ENCODE data around the gene TBC1D25.
"Not testable (repeated sequence)": the region's sequence is repeated elsewhere in the genome, so short reads cannot be mapped to it uniquely, and the experiment has no call there.

TBC1D25 gene

DNA sequence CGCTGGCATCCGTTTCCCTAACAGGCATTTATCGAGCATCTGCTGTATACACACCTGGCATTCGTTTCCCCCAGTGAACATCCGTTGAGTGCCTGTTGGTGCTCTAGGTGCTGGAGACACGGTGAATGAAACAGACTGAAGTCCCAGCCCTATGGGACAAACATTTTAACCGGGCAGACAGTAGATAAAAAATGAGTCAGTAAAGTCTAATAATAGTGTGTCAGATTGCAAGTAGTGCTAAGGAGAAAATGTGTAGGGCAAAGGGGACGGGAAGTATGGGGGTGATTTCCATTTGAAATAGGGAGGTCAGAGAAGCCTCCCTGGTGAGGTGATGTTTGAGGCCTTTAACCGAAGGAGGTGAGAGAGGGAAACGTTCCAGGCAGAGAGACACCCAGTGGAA, 23.2 kb upstream of the TBC1D25 start:
- DNase-seq = no peak

DNA sequence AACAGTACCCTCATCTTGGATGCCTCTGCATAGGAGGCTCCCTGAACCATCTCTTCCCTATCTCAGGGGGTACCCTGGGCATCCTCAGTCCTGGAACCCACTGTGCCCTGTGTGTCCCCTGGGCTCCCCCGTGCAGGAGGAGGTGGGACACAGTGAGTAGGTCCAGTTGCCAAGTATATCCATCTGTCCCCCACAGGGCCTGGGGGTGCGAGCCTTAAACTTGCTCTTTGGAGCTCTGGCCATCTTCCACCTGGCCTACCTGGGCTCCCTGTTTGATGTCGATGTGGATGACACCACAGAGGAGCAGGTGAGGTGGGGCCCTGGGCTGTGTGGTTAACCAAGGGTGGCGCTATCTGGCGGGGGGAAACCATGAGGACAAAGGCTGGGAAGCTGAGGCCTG, 22.5 kb upstream of the TBC1D25 start:
- DNase-seq = no peak

DNA sequence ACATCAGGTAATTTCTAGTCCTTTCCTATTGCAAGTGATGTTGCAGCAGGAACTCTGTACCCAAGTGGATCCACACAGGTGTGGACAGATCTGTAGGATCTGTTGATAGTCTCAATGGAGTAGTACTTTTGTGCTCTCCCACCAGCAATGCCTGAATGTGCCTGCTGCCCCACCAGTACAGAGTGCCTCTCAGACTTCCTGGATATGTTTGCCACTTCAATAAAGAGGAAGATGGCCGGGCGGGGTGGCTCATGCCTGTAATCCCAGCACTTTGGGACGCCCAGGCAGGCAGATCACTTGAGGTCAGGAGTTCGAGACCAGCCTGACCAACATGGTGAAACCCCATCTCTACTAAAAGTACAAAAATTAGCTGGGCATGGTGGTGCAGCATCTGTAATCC, 20.0 kb upstream of the TBC1D25 start:
- DNase-seq = not testable (repeated sequence)

DNA sequence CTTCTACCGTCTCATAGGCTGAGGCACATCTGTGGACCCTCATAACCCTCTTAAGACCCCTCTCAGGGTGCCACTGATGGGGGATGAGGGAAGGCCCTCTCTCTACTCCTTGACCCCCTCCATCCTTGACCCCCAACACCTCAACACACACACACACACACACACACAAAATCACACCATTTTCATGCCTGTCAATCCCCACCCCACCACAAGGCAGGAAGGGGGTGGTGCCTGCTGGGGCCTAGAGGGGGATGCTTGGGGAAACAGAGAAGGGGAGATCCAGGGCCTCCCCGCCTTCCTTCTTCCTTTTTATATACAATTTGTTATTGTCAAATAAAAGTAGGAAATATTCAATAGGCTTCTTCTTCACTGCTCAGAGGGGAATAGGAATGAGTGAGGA, 19.1 kb upstream of the TBC1D25 start:
- no peak for DNase-seq

DNA sequence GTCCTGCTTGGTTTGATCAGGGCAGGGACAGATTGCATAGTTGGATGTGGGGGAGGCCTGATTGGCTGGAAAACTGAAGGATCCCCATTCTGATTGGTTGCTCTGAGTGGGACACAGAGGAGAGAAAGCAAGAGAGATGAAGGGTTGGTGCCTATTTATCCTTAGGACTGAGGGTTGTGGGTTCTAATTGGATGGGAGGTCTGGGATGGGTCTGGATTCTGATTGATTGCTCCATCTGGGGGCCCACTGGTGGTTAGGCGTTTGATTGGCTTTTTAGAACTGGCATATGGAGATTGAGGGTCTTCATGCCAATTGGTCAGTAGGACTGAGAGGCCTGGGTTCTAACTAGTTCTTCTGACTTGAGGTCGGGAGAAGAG, 18.6 kb upstream of the TBC1D25 start:
- no peak for DNase-seq

DNA sequence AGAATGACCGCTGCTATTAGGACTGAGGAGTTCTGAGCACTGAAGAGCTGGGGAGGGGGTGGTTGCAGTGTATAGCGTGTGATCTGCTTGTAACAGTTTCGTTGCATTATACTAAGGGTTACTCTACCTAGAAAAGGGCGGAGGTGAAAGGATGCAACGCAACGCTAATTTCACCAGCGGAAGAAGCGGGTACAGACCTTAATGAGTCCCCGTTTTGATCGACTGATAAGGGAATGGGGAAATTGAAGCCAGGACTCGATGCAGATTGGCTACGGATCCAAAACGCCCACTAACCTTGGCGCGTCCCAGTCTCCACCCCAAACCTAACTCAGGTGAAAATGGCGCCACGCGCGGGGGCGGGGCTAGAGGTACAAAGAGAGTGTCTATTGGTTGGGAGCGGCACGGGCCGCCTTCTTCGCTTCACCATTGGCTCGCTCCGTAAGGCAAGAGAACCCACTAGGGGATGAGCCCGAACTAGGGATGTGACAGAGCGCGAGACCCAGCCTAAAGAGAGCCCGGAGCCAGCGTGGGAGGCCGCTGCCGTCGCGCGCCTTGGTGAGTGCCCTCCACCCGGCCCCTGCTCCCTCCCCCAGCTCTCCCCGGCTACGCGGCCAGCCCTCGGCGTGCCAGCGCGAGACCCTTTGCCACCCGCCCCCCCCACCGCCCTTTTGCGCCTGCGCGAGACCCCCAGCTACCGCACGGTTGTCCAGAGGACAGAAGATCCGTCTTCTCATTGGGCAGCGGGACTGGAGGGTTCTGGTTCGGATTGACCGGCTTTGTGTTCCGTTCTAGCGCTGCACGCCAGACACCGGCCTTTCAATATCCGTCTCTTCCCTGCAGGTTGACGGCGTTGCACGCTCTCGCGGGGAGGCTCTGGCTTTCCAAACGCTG, 17.9 kb upstream of the TBC1D25 start, which contains the start of gene EBP:
TSS of gene EBP (plus strand) at position 456 of the 891 bp plus-strand sequence. CDS start 1,964 bp downstream, outside the sequence.
- DNase-seq = peak; percentile 96

DNA sequence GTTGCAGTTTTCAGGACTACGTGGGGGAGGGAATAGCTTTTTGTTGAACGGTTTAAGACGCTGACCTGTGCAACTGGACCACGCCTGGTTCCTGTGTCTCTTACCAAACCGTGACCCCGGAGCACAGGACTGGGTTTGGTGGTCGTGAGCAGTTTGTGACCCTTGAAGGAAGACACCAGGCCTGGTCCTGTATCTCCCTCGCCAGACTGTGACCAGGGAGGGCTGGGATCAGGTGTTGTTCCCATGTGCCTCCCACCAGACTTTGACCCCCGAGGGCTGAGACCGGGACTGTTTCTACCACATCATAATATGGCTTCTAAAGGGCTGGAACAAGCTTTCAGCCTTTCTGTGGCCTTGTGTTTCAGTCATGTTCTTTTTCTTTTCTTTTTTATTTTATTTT, 17.2 kb upstream of the TBC1D25 start:
- no peak for DNase-seq

DNA sequence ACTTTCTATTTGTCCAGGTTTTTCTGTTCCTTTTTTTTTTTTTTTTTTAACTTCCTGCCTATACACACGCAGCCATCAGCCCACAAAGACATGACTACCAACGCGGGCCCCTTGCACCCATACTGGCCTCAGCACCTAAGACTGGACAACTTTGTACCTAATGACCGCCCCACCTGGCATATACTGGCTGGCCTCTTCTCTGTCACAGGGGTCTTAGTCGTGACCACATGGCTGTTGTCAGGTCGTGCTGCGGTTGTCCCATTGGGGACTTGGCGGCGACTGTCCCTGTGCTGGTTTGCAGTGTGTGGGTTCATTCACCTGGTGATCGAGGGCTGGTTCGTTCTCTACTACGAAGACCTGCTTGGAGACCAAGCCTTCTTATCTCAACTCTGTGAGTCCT, 15.8 kb upstream of the TBC1D25 start:
- DNase-seq = no peak

DNA sequence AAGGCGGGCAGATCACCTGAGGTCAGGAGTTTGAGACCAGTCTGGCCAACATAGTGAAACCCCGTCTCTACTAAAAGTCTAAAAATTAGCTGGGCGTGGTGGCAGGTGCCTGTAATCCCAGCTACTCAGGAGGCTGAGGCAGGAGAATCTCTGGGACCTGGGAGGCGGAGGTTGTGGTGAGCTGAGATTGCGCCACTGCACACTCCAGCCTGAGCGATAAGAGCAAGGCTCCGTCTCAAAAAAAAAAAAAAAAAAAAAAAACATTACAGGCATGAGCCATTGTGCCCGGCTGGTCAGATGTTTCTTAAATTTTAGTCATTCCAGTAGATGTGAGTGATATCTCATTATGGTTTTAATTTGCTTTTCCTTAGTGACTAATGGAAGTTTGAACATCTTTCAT, 13.7 kb upstream of the TBC1D25 start:
- not testable (repeated sequence) for DNase-seq

DNA sequence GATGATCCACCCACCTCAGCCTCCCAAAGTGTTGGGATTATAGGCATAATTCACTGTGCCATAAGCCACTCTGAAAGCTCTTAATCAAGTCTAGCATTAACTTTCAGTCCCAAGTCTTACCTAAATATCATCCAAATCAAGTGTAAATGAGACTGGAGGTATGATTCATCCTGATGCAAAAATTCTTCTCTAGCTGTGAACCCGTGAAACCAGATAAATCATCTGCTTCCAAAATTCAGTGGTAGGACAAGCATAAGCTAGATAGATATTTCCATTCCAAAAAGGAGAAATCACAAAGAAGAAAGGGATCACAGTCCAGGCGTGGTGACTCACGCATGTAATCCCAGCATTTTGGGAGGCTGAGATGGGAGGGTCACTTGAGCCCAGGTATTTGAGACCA, 8.8 kb upstream of the TBC1D25 start:
- no peak for DNase-seq

DNA sequence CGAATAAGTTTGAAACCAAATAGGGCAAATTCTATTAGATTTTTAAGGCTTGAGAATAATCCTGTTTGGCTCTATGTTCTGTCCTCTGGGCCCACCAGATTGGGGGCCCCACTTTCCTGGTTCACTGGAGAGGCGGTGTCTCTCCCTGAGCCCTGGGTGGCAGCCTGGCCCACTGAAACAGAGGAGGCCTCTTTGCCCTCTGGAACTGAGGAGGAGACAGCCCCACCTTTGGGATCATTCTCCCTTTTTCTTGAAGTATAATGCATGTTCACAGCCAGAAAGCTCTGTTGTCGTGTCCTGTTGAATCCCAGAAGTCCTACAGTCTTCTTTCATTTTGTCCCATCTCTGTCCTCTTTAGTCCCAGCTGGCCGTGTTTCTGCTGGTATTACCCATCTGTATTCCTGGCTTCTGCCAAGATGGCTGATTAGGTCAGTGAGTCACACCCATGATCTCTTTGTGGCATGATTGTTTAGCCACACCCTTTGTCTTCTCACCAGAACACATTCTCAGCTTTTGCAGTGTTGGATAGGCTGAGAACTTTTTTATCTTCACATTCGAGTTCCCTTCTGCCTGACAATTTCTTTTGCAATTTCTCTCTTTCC, 8.1 kb upstream of the TBC1D25 start:
- peak; percentile 82 for DNase-seq

DNA sequence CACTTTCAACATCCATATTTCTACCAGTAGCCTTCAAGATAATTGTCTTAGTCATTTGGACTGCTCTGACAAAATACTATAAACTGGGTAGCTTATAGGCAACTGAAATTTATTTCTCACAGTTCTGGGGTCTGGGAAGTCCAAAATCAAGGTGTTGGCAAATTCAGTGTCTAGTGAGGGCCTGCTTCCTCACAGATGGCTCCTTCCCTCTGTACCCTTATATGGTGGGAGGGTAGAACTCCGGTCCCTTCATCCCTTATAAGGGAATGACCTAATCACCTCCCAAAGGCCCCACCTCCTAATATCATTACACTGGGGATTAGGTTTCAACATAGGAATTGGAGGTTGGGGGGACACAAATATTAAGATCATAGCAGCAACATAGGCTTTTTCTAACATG, 7.4 kb upstream of the TBC1D25 start:
- DNase-seq = no peak

DNA sequence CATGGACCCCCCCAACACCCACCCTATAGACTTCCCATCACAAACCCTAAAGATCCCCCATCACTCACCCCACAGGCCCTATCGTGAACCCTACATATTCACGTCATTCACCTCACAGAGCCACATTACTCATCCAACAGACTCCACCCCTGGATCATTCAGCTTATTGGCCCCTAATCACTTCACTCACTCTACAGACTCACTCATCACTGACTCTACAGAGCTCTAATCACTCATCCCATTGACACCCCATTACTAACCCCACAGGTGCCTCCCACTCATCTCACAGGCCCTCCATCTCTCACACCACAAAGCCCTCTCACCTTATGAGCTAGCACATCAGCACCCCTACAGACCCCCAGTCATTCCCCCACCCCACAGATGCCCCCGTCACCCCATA, 6.3 kb upstream of the TBC1D25 start:
- no peak for DNase-seq

DNA sequence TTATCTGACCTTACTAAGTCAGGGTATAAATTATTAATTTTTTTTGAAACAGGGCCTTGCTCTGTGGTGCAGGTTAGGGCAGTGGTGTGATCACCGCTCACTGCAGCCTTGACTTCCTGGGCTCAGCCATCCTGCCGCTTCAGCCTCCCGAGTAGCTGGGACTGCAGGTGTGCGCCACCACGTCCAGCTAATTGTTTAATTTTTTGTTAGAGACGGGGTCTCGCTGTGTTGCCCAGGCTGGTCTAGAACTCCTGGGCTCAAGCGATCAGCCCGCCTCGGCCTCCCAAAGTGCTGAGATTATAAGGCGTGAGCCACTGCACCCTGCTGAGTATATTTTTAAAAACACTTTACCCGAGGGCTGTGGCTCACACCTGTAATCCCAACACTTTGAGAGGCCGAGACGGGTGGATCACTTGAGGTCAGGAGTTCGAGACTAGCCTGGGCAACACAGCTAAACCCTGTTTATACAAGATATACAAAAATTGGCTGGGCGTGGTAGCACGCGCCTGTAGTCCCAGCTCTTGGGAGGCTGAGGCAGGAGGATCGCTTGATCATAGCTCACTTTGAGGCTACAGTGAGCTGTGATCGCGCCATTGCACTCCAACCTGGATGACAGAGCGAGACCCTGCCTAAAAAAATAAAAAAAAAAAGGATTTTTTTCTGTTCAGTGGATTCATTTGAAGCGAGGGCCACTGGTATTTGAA, 721 bp upstream of the TBC1D25 start:
- no peak for DNase-seq

DNA sequence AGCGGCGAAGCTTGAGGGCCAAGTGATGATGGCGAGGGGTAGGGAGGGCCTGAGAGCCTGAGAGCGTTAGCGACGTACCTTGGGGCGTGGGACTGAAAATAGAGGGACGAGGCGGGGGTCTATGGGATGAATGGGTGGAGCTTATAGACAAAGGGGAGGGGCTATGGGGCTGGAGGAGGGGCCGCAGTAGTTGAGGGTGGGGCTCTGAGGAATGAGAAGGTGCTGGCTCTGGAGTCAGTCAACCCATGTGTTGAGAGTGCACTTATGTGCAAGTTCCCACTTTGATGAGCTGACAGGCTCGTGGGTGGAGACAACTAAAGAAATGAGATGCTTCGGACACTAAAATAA, 488 bp downstream of the TBC1D25 start:
- DNase-seq = peak; percentile 69

DNA sequence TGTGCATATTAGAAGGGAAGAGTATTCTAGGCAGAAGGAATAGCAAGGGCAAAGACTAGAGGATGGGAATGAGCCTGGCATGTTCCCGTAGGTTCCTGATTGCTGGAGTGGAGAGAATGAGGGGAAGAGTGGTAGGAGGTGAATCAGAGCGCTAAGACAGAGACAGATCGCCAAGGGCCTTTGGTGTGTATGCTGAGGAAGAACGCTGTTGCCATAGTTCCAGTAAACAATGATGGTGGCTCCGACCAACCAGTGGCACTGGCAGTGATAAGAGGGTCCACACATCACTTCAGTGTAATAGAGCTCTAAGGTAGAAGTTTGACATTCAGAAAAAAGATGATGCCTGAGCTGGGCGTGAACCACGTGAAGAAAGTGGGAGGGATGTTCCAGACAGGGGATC, 966 bp downstream of the TBC1D25 start:
- DNase-seq = no peak

DNA sequence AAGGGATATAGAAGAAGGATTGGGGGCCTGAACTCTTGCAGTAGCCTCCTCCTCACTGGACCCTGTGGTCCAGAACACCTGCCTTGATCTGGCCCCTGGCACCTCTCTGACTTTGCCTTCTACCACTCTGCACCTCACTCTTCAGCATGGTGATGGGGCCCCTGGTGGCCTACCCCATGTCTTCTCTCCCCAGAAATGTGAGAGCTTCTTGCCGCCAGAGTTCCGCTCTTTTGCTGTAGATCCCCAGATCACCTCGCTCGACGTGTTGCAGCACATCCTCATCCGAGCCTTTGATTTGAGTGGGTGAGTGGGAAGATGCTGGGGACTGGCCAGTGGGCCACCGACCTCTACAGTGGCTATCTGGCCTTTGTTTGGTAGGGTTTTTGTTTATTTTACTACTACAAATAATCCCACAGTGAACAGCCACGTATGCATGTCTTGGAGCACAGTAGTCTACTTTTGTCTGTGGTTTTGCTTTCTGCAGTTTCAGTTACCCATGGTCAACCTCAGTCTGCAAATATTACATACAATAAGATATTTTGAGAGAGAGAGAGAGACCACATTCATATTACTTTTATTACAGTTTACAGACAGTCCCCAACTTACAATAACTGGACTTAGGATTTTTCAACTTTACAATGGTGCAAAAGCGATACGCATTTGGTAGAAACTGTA, 1.8 kb downstream of the TBC1D25 start:
- DNase-seq = no peak

DNA sequence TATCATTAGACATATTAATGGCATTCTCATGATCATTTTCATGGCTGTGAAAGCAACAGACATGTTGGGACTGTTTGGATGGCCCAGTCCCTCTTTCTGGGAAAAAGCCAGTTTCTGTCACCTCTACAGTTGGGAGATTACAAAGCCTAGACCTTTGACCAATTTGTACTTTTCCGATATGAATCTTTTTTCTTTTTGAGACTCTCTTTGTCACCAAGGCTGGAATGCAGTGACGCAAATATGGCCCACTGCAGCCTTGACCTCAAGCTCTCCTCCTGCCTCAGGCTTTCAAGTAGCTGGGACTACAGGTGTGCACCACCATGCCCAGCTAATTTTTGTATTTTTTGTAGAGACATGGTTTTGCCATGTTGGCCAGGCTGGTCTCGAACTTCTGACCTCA, 9.4 kb downstream of the TBC1D25 start:
- DNase-seq = no peak

DNA sequence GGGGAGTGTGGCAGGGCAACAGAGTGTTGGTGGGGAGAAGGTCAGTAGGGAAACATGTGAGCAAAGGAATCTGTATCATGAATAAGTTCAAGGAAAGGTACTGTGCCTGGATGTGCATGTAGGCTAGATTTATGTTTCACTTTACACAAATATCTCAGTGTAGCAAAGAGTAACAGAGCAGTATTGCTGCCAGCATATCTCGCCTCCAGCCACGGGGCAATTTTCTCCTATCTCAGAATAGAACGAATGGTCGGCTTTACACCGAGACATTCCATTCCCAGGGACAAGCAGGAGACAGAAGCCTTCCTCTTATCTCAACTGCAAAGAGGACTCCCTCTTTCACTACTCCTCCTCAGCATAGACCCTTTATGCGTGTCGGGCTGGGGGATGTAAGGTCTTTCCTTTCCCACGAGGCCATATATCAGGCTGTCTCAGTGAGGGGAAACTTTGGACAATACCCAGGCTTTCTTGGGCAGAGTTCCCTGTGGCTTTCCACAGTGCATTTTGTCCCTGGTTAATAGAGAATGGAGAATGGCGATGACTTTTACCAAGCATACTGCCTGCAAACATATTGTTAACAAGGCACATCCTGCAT, 16.3 kb downstream of the TBC1D25 start:
- not testable (repeated sequence) for DNase-seq

DNA sequence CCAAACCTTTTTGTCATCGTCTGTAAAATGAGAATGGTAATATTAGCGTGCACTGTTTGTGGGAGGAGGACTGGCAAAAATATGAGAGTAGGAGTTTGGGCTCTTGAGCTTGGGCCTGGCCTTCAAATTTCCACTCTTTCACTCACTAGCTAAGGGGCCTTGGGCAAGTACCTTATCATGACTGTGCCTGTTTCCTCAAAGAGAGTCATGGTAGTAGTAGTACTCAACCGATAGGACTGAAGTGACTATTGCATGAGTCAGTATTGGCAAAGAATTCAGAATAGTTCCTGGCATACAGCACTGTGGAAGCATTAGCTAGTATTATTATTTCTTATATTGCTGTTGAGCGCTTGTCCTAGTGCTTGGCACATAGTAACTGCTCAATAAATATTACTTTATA, 18.8 kb downstream of the TBC1D25 start:
- DNase-seq = no peak

DNA sequence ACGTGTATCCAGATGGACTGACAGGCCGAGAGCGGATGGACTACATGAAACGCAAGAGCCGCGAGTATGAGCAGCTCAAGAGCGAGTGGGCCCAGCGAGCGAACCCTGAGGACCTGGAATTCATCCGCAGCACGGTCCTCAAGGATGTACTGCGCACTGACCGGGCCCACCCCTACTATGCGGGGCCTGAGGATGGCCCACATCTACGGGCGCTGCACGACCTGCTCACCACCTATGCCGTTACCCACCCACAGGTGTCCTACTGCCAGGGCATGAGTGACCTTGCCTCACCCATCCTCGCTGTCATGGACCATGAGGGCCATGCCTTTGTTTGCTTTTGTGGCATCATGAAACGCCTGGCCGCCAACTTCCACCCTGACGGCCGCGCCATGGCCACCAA, 20.1 kb downstream of the TBC1D25 start:
- DNase-seq = no peak

DNA sequence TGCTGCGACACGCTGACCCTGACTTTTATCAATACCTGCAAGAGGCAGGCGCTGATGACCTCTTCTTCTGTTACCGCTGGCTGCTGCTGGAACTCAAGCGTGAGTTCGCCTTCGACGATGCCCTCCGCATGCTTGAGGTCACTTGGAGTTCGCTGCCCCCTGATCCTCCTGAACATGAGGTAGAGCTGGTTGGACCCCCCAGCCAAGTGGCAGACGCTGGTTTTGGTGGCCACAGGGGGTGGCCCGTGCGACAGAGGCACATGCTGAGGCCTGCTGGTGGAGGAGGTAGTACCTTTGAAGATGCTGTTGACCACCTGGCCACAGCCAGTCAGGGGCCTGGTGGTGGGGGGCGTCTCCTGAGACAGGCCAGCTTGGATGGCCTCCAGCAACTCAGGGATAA, 20.5 kb downstream of the TBC1D25 start:
- DNase-seq = no peak

DNA sequence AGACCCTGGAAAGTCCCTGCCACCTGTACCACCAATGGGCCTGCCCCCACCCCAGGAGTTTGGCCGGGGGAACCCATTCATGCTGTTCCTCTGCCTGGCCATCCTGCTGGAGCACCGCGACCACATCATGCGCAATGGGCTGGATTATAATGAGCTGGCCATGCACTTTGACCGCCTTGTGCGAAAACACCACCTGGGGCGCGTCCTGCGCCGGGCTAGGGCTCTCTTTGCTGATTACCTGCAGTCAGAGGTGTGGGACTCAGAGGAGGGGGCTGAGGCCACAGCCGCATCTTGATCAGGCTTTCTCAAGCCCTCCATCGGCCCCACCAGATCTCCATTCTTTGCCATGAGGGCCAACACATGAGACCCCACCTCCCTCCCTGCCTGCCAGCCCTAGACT, 21.2 kb downstream of the TBC1D25 start:
- no peak for DNase-seq
